Uterus (tissue), 4 donors: ENCODE measurements around the gene SLC16A1. TPM values are rescaled to one million over a fixed set of nuclear protein-coding genes. Genes with fewer than 3 reads are reported as not detected.

Experiments used
- DNase-seq, 2 donors: peaks; one replicate each; pipeline ENCODE4 v3.0.0-alpha.2; 2019 to 2020
- H3K27ac ChIP-seq, 2 donors: fragments of 200-600 bp; sonication (generic); 1 replicate in 1 of 2; 2 replicates in 1 of 2; pipeline ENCODE4 v1.5.1; 2016 to 2018
- H3K27me3 ChIP-seq, 2 donors: fragments of 200-600 bp; sonication (generic); one replicate each; pipeline ENCODE4 v1.5.1; 2018 to 2019; ENCODE audit warnings: control low read depth in 1 of 2
- H3K36me3 ChIP-seq, 2 donors: fragments of 200-600 bp; sonication (generic); one replicate each; pipeline ENCODE4 v1.5.1; 2019; ENCODE audit warnings: control low read depth in 1 of 2
- H3K4me1 ChIP-seq, 2 donors: fragments of 200-600 bp; sonication (generic); one replicate each; pipeline ENCODE4 v1.5.1; 2018 to 2019; ENCODE audit warnings: control low read depth in 1 of 2
- H3K4me3 ChIP-seq, 2 donors: fragments of 200-600 bp; sonication (generic); 1 replicate in 1 of 2; 2 replicates in 1 of 2; pipeline ENCODE4 v1.5.1; 2018 to 2019; ENCODE audit warnings: mild to moderate bottlenecking in 1 of 2
- H3K9me3 ChIP-seq, 2 donors: fragments of 200-600 bp; sonication (generic); one replicate each; pipeline ENCODE4 v1.5.1; 2019; ENCODE audit warnings: control low read depth in 1 of 2
- CTCF ChIP-seq, 4 experiments: fragments of 200-600 bp in 2 of 4; fragments of 450-650 bp in 2 of 4; sonication (generic) in 2 of 4; IDR thresholded peaks; one replicate each; pipeline ENCODE4 v1.5.1; 2016 to 2019; ENCODE audit warnings: antibody characterized with exemption in 4 of 4, mild to moderate bottlenecking in 2 of 4, moderate library complexity in 1 of 4
- POLR2A ChIP-seq, 2 donors: fragments of 450-650 bp; IDR thresholded peaks; one replicate each; pipeline ENCODE4 v1.6.1; 2016; ENCODE audit warnings: antibody characterized with exemption in 2 of 2, mild to moderate bottlenecking in 1 of 2, moderate library complexity in 1 of 2
- intact Hi-C: fragments of 100-400 bp; cut with DNase I; formaldehyde crosslinking; loops from one replicate; pipeline ENCODE4 v1.15.1; 2023; ENCODE audit warnings: low total_unique reads
- total RNA-seq, 4 donors: library from RNA; depleted of rRNA in 3 of 4; stranded (reverse); fragments of >200 nt in 3 of 4; gene quantifications; one replicate each; pipeline versions ENCODE4 v1.1.0 to v1.2.4, GENCODE V29; 2014 to 2023
- donor health status: DM: yes; HTN: yes; CAD: no.

Gene SLC16A1
- total RNA-seq, 4 donors from 2014 or later, result 12.6 to 76.3 (median 39.5) TPM

DNA sequence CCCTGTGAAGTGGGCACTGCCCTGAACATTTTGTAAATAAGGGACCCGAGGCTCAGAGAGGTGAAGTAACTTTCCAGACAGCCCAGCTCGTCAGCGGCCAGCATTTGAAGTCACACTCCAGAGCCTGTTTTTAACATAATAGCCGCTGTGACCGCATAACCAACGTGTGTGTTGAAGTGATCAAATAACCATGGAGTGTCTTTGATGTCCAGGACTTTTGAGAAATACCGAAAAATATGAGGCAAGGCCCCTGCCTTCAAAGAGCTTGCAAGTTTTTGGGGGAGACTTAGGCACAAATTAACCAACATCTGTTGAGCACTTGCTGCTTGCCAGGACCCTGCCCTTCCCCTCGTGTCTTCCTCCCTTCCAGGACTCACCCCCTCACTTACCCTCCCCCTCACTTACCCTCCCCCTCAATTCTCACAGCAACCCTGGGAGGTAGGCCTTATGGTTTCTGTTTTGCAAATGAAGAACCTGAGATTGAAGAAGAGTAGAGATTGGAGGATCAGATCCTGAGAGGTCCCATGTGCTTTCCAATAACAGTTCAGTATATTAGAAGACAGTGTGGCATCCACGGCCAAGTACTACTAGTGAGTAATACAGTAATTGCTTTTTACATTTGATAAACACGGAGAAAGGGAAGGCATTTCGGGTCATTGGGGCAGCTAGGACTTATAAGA is 1.3 kb upstream of the SLC16A1 start:
- TF ChIP-seq POLR2A (IDR thresholded peaks at IDR 0.05), result no peak
- TF ChIP-seq CTCF (IDR thresholded peaks at IDR 0.05), result no peak
- intact Hi-C loops, result loop anchor here (5.0 kb wide), 1 partner anchor 240 kb away; the partner anchor contains the start of gene PPM1J
- peak overlapping the region; percentile 85 to 89 for H3K4me3 ChIP-seq
- H3K36me3 ChIP-seq, result no peaks in the 10 kb centered on the region
- H3K4me1 ChIP-seq, result no peaks in the 10 kb centered on the region
- H3K27ac ChIP-seq, result peak overlapping the region; percentile 93 to 96
- H3K27me3 ChIP-seq, result no peaks in the 10 kb centered on the region
- no peaks in the 10 kb centered on the region for H3K9me3 ChIP-seq
- DNase-seq, result peak; percentile 31 to 56

- Histone ChIP-seq H3K4me1 (no peaks in the 10 kb centered on the region), H3K36me3 (no peaks in the 10 kb centered on the region), H3K9me3 (no peaks in the 10 kb centered on the region), H3K27ac (peak overlapping the region; percentile 93 to 96), H3K4me3 (peak overlapping the region; percentile 85 to 89), H3K27me3 (no peaks in the 10 kb centered on the region)
- intact Hi-C loops, result loop anchor here (5.0 kb wide), 1 partner anchor 239 kb away; the partner anchor contains the start of gene PPM1J
- DNase-seq, result no peak
- no peak for TF ChIP-seq POLR2A (IDR thresholded peaks at IDR 0.05)
- peak in 1 of 4 experiments; percentile 0 for TF ChIP-seq CTCF (IDR thresholded peaks at IDR 0.05)
These were observed 642 bp upstream of the SLC16A1 start for GRCh38 chr1:112956544-112957132.

DNA sequence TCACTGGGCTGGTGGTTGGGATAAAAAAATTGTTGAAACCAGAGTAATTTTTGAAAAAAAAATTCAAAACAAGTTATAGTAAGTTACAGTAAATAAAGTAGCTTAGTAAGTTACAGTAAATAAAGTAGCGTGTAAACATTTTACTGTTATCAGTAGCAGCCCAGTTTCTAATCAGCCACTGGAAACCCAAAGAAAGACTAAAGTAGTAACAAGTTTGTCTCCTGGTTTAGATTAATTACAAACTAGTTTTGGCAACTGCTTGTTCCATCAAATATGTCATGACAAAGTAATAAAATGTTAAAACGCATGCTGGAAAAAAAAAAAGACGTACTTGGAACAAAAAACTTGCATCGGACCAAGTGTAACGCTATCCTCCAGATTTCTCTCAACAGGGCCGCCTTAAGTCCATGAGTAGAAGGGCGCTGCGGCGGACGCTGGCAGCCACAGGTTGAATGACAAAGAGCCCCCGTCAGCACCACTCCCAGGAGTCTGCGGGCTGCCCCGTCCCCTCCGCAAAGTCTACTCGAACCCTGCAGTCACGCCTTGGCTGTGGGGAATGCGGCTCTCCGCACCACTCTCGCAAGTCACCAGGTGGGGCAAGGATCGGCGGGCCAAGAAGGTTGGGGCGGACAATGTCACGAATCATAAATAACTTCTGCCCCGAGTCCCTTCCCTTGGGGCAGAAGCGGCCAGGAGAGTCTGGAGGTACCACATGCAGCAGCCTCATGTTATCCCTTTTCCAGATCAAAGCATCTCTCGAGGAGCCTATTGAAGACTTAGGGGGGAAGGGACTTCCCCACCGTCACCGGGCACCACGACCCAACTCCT is 837 bp downstream of the SLC16A1 start:
- H3K9me3 ChIP-seq, result no peaks in the 10 kb centered on the region
- no peaks in the 10 kb centered on the region for H3K4me1 ChIP-seq
- DNase-seq, result peak; percentile 47
- peak overlapping the region; percentile 93 to 96 for H3K27ac ChIP-seq
- peak overlapping the region; percentile 85 to 89 for H3K4me3 ChIP-seq
- intact Hi-C loops, result loop anchor here (5.0 kb wide), 1 partner anchor 238 kb away; the partner anchor contains the start of gene PPM1J
- no peaks in the 10 kb centered on the region for H3K27me3 ChIP-seq
- TF ChIP-seq POLR2A (IDR thresholded peaks at IDR 0.05) (no peak), CTCF (IDR thresholded peaks at IDR 0.05) (no peak)
- H3K36me3 ChIP-seq, result no peaks in the 10 kb centered on the region

DNA sequence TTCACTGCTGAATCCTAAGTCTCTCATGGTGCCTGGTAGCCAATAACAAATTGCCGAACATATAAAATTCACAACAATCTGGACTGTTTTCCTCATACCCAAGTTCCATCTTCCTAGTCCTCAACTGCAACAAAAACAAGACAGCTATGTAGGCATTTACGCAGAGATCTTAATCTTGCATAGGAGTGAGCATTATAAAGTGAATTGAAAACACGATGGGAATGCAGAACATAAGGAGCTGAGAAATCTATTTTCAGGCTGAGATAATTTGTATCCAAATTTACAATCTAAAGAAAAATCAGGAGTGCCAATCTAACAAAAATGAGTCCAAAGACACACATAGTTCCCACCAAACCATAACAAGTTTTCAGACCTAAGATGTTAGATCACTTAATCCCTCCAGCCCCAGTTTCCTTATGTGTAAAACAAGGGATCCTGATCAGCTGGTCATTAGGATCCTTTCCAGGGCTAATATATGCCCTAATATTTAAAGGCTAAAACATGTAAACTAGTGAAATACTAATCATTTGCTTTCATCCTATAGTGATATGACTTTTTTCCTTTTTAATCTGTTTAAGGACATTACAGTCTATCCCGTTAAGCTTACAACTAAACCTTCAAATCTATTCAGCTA is 1.9 kb downstream of the SLC16A1 start:
- intact Hi-C loops, result no loop called here
- Histone ChIP-seq H3K27me3 (no peaks in the 10 kb centered on the region), H3K9me3 (no peaks in the 10 kb centered on the region), H3K4me1 (no peaks in the 10 kb centered on the region), H3K4me3 (peak overlapping the region; percentile 85 to 89), H3K36me3 (no peaks in the 10 kb centered on the region), H3K27ac (peak overlapping the region; percentile 93 to 96)
- TF ChIP-seq CTCF (IDR thresholded peaks at IDR 0.05) (no peak), POLR2A (IDR thresholded peaks at IDR 0.05) (no peak)
- DNase-seq, result no peak
